ENCODE data around the gene DECR2. TPM values are rescaled to one million over a fixed set of nuclear protein-coding genes. Genes with fewer than 3 reads are reported as not detected.

DECR2 gene, protein sequence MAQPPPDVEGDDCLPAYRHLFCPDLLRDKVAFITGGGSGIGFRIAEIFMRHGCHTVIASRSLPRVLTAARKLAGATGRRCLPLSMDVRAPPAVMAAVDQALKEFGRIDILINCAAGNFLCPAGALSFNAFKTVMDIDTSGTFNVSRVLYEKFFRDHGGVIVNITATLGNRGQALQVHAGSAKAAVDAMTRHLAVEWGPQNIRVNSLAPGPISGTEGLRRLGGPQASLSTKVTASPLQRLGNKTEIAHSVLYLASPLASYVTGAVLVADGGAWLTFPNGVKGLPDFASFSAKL
- total RNA-seq (ENCODE audit: unreplicated experiment) = 14.6 TPM
- long read RNA-seq, transcript DECR2-201 (9 exons, 1,615 nt) = major isoform, 6 of 12 reads
- long read RNA-seq, partial matches to known transcripts = 2 of 12 reads
- long read RNA-seq, other reads (novel, unspliced or antisense) = 4 of 12 reads

- Mint-ChIP-seq H3K4me1 (ENCODE audit: unreplicated experiment) (peaks cover 5% of the 10 kb centered on the region), H3K4me3 (ENCODE audit: unreplicated experiment) (peak within 1 kb of the TSS; percentile 91), H3K9me3 (ENCODE audit: unreplicated experiment) (no peaks in the 10 kb centered on the region), H3K36me3 (ENCODE audit: low read depth, unreplicated experiment) (peaks cover 4% of the 10 kb centered on the region), H3K27ac (ENCODE audit: unreplicated experiment) (peak within 1 kb of the TSS; percentile 48), H3K27me3 (ENCODE audit: unreplicated experiment) (peaks cover 8% of the 10 kb centered on the region)
- TF ChIP-seq CTCF (IDR thresholded peaks at IDR 0.05; ENCODE audit: unreplicated experiment) = no peak
- peak; percentile 99 for DNase-seq (ENCODE audit: low spot score)
These were observed at the start of gene DECR2 for GRCh38 chr16:401468-402348. TSS of gene DECR2 (plus strand) at chr16:401885. CDS start at chr16:401964, 79 bp downstream.

GRCh38 chr16:352547-353403 lies 48.9 kb upstream of the DECR2 start, which contains the start of gene AXIN1:
TSS of gene AXIN1 (minus strand) at chr16:352723. CDS start at chr16:347025, 5,698 bp downstream.
- Mint-ChIP-seq H3K27ac (ENCODE audit: unreplicated experiment) (peak within 1 kb of the TSS; percentile 67), H3K4me3 (ENCODE audit: unreplicated experiment) (peak within 1 kb of the TSS; percentile 94), H3K27me3 (ENCODE audit: unreplicated experiment) (peaks cover 7% of the 10 kb centered on the region), H3K36me3 (ENCODE audit: low read depth, unreplicated experiment) (peaks cover 7% of the 10 kb centered on the region), H3K4me1 (ENCODE audit: unreplicated experiment) (peaks cover 4% of the 10 kb centered on the region), H3K9me3 (ENCODE audit: unreplicated experiment) (no peaks in the 10 kb centered on the region)
- DNase-seq (ENCODE audit: low spot score) = peak; percentile 95
- TF ChIP-seq CTCF (IDR thresholded peaks at IDR 0.05; ENCODE audit: unreplicated experiment) = peak; percentile 37

DNA sequence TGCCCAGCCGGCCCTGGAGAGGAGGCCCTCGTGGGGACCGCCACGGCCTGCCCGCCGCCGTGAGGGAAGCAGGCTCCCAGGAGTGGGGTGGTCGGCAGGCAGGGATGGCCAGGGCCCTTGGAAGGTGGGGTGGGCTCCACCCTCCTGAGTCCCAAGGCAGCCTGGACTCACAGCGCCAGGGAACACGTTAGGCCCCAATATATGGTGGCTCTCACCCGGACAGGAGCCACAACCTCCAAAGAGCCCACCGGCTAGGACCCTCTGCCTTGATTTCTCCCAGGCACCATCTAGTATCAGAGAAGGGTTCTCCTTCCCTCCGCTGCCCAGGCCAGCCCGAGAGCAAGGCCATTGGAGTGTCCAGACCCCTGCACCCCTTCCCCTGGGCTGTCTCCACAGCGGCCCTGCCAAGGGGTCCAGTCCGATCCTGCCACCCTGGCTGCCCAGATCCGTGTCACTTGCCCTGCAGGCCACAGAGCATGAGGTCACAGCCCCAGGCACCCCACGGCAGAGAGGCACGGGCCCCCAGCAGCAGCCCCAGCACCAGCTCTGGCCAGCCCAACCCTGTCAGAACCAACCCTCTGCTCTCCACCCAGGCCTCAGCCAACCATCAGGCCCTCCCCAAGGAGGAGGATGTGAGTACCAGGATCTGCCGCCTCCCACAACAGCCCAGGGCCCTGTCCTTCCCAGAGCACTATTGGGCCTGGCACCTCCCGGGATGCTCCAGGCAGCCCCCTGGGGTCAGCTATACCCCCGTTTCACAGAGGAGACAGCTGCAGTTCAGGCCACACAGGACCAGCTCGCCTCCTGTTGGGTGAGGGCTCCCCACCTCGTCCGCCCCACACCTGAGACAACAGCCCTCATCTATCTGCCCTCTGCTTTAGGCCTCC lies 48.0 kb upstream of the DECR2 start:
- Mint-ChIP-seq H3K9me3 (ENCODE audit: unreplicated experiment) (no peaks in the 10 kb centered on the region), H3K27ac (ENCODE audit: unreplicated experiment) (no peak overlapping the region), H3K36me3 (ENCODE audit: low read depth, unreplicated experiment) (peaks cover 7% of the 10 kb centered on the region), H3K4me1 (ENCODE audit: unreplicated experiment) (peaks cover 4% of the 10 kb centered on the region), H3K4me3 (ENCODE audit: unreplicated experiment) (peak overlapping the region; percentile 37), H3K27me3 (ENCODE audit: unreplicated experiment) (peaks cover 7% of the 10 kb centered on the region)
- DNase-seq (ENCODE audit: low spot score) = no peak
- no peak for TF ChIP-seq CTCF (IDR thresholded peaks at IDR 0.05; ENCODE audit: unreplicated experiment)

GRCh38 chr16:354291-354881 lies 47.3 kb upstream of the DECR2 start:
- no peak for TF ChIP-seq CTCF (IDR thresholded peaks at IDR 0.05; ENCODE audit: unreplicated experiment)
- peaks cover 7% of the 10 kb centered on the region for H3K36me3 Mint-ChIP-seq (ENCODE audit: low read depth, unreplicated experiment)
- peaks cover 4% of the 10 kb centered on the region for H3K4me1 Mint-ChIP-seq (ENCODE audit: unreplicated experiment)
- peak overlapping the region; percentile 37 for H3K4me3 Mint-ChIP-seq (ENCODE audit: unreplicated experiment)
- H3K27ac Mint-ChIP-seq (ENCODE audit: unreplicated experiment) = no peak overlapping the region
- peaks cover 7% of the 10 kb centered on the region for H3K27me3 Mint-ChIP-seq (ENCODE audit: unreplicated experiment)
- H3K9me3 Mint-ChIP-seq (ENCODE audit: unreplicated experiment) = no peaks in the 10 kb centered on the region
- DNase-seq (ENCODE audit: low spot score) = no peak

Measured in endothelial cell (in vitro differentiated cells).